Tibial nerve (tissue), 4 donors: ENCODE data around the gene ARAP1.

Experiments
- CTCF ChIP-seq, 5 experiments: fragments of 200-600 bp in 3 of 5; fragments of 450-650 bp in 2 of 5; sonication (generic) in 3 of 5; IDR thresholded peaks; one replicate each; pipeline ENCODE4 v1.5.1; 2016 to 2019; ENCODE audit warnings: antibody characterized with exemption in 5 of 5, mild to moderate bottlenecking in 3 of 5, moderate library complexity in 2 of 5
- EP300 ChIP-seq, 2 donors: sonication (generic); formaldehyde crosslinking; IDR thresholded peaks; one replicate each; pipeline ENCODE4 v1.6.1; 2017; ENCODE audit warnings: antibody characterized with exemption in 2 of 2, mild to moderate bottlenecking in 1 of 2
- POLR2A ChIP-seq, 2 donors: fragments of 450-650 bp; IDR thresholded peaks; one replicate each; pipeline ENCODE4 v1.6.1; 2017; ENCODE audit warnings: antibody characterized with exemption in 2 of 2, mild to moderate bottlenecking in 2 of 2, moderate library complexity in 2 of 2

DNA sequence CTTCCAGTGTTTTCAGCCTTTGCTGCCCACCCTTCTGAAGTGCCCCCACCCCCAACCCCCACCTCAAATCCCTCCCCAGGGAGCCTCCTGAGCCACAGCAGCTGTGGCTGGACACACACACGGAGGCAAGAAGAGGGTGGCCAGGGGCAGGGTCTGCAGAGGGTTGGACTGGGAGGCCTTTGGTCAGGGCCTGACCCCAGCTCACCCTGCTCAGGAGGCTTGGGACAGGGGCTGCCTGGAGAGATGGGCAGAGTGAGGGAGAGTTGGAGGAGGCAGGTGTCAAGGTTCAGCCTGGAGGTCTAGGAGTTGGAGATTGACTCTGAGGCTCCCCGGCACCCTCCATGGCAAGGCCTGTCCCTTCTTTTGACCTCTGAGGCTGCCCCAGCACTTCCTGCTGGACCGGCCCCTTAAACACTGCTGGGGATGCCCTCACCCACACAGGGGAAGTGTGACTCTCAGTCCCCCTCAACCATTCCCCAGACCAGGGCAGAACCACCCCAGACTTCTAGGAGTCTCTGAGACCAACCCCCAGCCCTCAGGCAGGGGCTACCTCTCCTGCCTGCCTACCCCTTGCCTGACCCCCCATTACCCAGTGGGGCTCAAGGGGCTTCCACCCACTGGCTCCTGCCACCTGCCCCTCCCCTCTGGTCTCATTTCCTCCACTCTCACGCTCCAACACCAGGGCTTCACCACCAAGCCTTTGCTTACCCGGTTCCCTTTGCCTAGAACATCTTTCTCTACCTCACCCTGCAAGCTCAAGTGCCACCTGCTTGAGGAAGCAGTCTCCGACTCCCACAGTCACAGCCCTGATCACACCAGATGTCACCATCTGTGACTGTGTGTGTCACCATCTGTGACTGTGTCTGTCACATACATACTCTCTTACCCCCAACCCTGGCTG, 8.6 kb downstream of the ARAP1 start:
- TF ChIP-seq EP300 (IDR thresholded peaks at IDR 0.05) (no peak), CTCF (IDR thresholded peaks at IDR 0.05) (no peak), POLR2A (IDR thresholded peaks at IDR 0.05) (no peak)
